IMR-90 (cell line): ENCODE data around the gene RNU6-9.

Experiments used
- CEBPB ChIP-seq: IDR thresholded peaks from 2 replicates; pipeline ENCODE4 v1.6.1; 2012; ENCODE audit warnings: low read depth, low read length, improper control_type of control experiment
- RCOR1 ChIP-seq: IDR thresholded peaks from 2 replicates; pipeline ENCODE4 v1.6.1; 2012; ENCODE audit warnings: mild to moderate bottlenecking, low read length, improper control_type of control experiment; ENCODE audit not compliant: insufficient replicate concordance
- TF ChIP-seq, protein P1 (sequence below): conservative IDR thresholded peaks from 2 replicates; pipeline ENCODE4 v1.5.1; 2012; ENCODE audit warnings: mild to moderate bottlenecking, low read depth, low read length, improper control_type of control experiment

DNA sequence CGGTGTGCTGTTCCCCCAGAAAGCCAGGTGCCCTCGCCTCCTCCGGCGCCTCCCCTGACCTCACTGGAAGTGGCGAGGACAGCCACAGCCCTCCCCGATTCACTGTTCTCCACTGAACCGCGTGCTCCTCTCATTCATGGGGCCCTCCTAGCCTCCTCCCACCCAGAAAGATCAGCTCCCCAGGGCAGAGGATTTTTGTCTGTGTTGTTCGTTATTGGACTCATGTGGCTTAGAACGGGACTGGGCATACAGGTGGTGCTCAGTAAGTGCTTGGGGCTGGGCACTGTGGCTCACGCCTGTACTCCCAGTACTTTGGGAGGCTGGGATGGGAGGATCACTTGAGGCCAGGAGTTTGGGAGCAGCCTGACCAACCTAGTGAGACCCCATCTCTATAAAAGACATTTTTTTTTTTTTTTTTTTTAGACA lies 48.7 kb upstream of the RNU6-9 start:
- no peak for TF ChIP-seq CEBPB
- TF ChIP-seq RCOR1, result no peak
- TF ChIP-seq, protein P1, sequence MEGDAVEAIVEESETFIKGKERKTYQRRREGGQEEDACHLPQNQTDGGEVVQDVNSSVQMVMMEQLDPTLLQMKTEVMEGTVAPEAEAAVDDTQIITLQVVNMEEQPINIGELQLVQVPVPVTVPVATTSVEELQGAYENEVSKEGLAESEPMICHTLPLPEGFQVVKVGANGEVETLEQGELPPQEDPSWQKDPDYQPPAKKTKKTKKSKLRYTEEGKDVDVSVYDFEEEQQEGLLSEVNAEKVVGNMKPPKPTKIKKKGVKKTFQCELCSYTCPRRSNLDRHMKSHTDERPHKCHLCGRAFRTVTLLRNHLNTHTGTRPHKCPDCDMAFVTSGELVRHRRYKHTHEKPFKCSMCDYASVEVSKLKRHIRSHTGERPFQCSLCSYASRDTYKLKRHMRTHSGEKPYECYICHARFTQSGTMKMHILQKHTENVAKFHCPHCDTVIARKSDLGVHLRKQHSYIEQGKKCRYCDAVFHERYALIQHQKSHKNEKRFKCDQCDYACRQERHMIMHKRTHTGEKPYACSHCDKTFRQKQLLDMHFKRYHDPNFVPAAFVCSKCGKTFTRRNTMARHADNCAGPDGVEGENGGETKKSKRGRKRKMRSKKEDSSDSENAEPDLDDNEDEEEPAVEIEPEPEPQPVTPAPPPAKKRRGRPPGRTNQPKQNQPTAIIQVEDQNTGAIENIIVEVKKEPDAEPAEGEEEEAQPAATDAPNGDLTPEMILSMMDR, result no peak
